ENCODE measurements around the gene PDIK1L. TPM values are rescaled to one million over a fixed set of nuclear protein-coding genes. Genes with fewer than 3 reads are reported as not detected.
A peak's percentile ranks its signal among the peaks of the same experiment; 100 is the strongest.

Gene PDIK1L
- total and polyA plus RNA-seq, 4 experiments from 2014 or later: 5.5 to 25.0 (median 14.4) TPM

GRCh38 chr1:26138974-26139558 lies 27.4 kb downstream of the PDIK1L start:
- Mint-ChIP-seq H3K4me3 (no peak overlapping the region), H3K27ac (peak overlapping the region in 4 of 7 donors; percentile 18 to 72 (median 40)), H3K4me1 (peaks cover 6 to 8% (median 8%) of the 10 kb centered on the region in 4 donors), H3K9me3 (peaks cover 0 to under 1% (median 0%) of the 10 kb centered on the region in 8 donors), H3K36me3 (no peaks in the 10 kb centered on the region), H3K27me3 (no peaks in the 10 kb centered on the region)
- POLR2A ChIA-PET (ENCODE audit: partially characterized antibody): interaction anchor here (1.4 to 2.5 kb wide), 3 partner anchors 12 to 34 kb away, joined by 3 to 21 read pairs (median 8); partner anchors contain the start of gene PDIK1L
- Histone ChIP-seq H3K27ac (ENCODE audit: low read depth, low read length) (no peak overlapping the region), H3K4me1 (ENCODE audit: insufficient read depth, low read length) (peaks cover 10% of the 10 kb centered on the region), H3K9me3 (ENCODE audit: control insufficient read depth in 1 of 2, low read length in 2 of 2) (no peaks in the 10 kb centered on the region), H3K4me3 (ENCODE audit: low read length in 2 of 2) (no peak overlapping the region), H3K27me3 (ENCODE audit: insufficient read depth, low read length) (no peaks in the 10 kb centered on the region), H3K36me3 (ENCODE audit: insufficient read depth, low read length) (no peaks in the 10 kb centered on the region)
- DNase-seq: no peak
- intact Hi-C loops (cut with micrococcal nuclease): no loop called here
- CTCF ChIA-PET (ENCODE audit: partially characterized antibody): interaction anchor here (0.9 to 12.7 kb wide), 3 partner anchors 13 to 84 kb away, joined by 3 to 296 read pairs (median 199); partner anchors contain the start of gene PDIK1L

- ChIA-PET POLR2A (ENCODE audit: partially characterized antibody) (interaction anchor here (0.6 to 4.1 kb wide), 5 partner anchors 15 to 758 kb away, joined by 3 to 48 read pairs (median 3); partner anchors contain the start of genes GPATCH3 and PDIK1L), CTCF (ENCODE audit: partially characterized antibody) (interaction anchor here (1.1 to 12.7 kb wide), 8 partner anchors 16 to 275 kb away, joined by 3 to 296 read pairs (median 4); partner anchors contain the start of genes CEP85, PDIK1L and ZNF593)
- H3K9me3 Mint-ChIP-seq: no peaks in the 10 kb centered on the region
Observed at GRCh38 chr1:26142159-26142558, 30.5 kb downstream of the PDIK1L start.

DNA sequence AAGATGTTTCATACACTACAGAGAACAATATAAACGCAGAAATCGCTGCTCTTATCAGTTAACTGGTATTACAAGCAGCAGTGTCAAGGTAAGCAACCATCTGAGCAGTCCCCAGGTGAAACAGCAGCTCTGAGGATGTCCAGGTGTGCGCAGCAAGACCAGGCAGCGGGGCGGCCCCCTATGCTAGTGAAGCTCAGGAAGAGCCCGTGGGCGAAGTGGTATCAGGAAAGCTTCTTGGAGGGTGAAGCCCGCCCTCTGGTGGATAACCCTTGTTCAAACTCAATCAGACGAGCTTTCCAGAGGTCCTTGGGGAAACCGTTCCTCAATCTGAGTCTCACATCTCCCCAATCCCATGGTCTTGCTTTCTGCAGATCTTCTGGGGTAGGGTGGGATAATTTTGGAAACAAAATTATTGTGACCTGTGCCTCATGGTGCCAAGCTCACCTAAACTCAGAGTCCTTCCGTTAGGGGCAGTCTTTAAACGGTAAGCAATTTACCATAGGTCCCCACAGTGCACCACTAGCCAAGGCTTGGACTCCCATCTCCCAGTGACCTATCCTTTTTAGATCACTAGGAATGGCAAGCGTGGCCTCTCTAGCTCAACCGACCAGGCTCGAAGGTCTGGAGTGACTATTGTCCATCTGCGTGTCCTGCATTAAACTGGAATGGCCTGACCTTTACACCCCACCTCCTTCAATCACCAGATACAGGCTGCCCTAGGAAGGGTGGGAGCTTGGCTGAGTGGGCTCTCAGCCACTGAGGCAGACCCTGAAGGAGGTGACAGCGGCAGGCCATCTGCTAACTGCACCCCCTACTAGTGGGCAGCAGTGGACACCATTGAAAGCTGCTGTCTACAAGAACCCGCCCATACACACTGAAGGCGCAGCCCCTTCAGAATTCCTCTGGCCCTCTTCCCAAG lies 33.7 kb downstream of the PDIK1L start:
- H3K9me3 ChIP-seq (ENCODE audit: control insufficient read depth in 1 of 2, low read length in 2 of 2): no peaks in the 10 kb centered on the region
- H3K36me3 ChIP-seq (ENCODE audit: insufficient read depth, low read length): no peaks in the 10 kb centered on the region
- peak overlapping the region in 2 of 7 donors; percentile 22 to 36 for H3K27ac Mint-ChIP-seq
- H3K4me1 ChIP-seq (ENCODE audit: insufficient read depth, low read length): peaks cover 8% of the 10 kb centered on the region
- no peaks in the 10 kb centered on the region for H3K36me3 Mint-ChIP-seq
- peaks cover 6 to 8% of the 10 kb centered on the region in 2 donors for H3K27me3 Mint-ChIP-seq
- CTCF ChIA-PET (ENCODE audit: partially characterized antibody): interaction anchor here (0.6 to 12.7 kb wide), 31 partner anchors 9 to 313 kb away, joined by 3 to 296 read pairs (median 5); partner anchors contain the start of genes CEP85, PDIK1L and ZNF593
- peak overlapping the region in 2 of 8 donors; percentile 58 to 66 for H3K4me3 Mint-ChIP-seq
- intact Hi-C loops (cut with micrococcal nuclease): loop anchor here (1.0 to 5.0 kb wide), 5 partner anchors 19 to 248 kb away; no protein-coding TSS in a partner anchor
- no peak overlapping the region for H3K4me3 ChIP-seq (ENCODE audit: low read length in 2 of 2)
- H3K4me1 Mint-ChIP-seq: peaks cover 4 to 7% (median 5%) of the 10 kb centered on the region in 4 donors
- POLR2A ChIA-PET (ENCODE audit: partially characterized antibody): interaction anchor here (0.6 to 4.1 kb wide), 11 partner anchors 18 to 131 kb away, joined by 3 to 48 read pairs (median 6); partner anchors contain the start of genes CEP85 and PDIK1L
- no peaks in the 10 kb centered on the region for H3K9me3 Mint-ChIP-seq
- DNase-seq: peak; percentile 70 to 76 (median 72)
- no peak overlapping the region for H3K27ac ChIP-seq (ENCODE audit: low read depth, low read length)
- no peaks in the 10 kb centered on the region for H3K27me3 ChIP-seq (ENCODE audit: insufficient read depth, low read length)

More at GRCh38 chr1:26142159-26142558, 30.5 kb downstream of the PDIK1L start:
- no peak for DNase-seq
- H3K4me1 Mint-ChIP-seq: peaks cover 11 to 15% (median 13%) of the 10 kb centered on the region in 4 donors
- Histone ChIP-seq H3K27ac (ENCODE audit: low read depth, low read length) (no peak overlapping the region), H3K4me3 (ENCODE audit: low read length in 2 of 2) (no peak overlapping the region), H3K36me3 (ENCODE audit: insufficient read depth, low read length) (no peaks in the 10 kb centered on the region), H3K27me3 (ENCODE audit: insufficient read depth, low read length) (no peaks in the 10 kb centered on the region), H3K9me3 (ENCODE audit: control insufficient read depth in 1 of 2, low read length in 2 of 2) (no peaks in the 10 kb centered on the region), H3K4me1 (ENCODE audit: insufficient read depth, low read length) (peaks cover 18% of the 10 kb centered on the region)
- H3K27ac Mint-ChIP-seq: no peak overlapping the region
- intact Hi-C loops (cut with micrococcal nuclease): no loop called here
- no peak overlapping the region for H3K4me3 Mint-ChIP-seq
- H3K36me3 Mint-ChIP-seq: no peaks in the 10 kb centered on the region
- peaks cover 2 to 3% of the 10 kb centered on the region in 2 donors for H3K27me3 Mint-ChIP-seq

DNA sequence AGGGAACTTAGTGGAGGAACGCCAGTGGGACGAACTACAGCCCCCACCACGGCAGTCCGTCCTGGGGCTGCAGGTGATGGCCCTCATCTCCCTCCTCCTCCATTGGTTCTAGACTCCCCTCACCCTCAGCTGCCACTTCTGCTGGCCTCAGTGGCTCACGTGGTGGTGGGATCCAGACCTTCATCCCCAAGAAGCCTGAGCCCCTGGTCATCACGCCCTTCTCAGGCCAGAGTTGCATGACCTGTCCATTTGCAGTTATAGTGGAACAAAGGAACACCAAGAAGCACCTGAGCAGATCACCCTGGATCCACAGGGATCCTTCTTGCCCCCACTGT lies 34.3 kb downstream of the PDIK1L start:
- H3K27me3 ChIP-seq (ENCODE audit: insufficient read depth, low read length): no peaks in the 10 kb centered on the region
- CTCF ChIA-PET (ENCODE audit: partially characterized antibody): interaction anchor here (1.2 to 12.7 kb wide), 20 partner anchors 17 to 272 kb away, joined by 3 to 296 read pairs (median 5); partner anchors contain the start of genes CEP85, PDIK1L and ZNF593
- no peaks in the 10 kb centered on the region for H3K36me3 ChIP-seq (ENCODE audit: insufficient read depth, low read length)
- DNase-seq: no peak
- Mint-ChIP-seq H3K4me3 (no peak overlapping the region), H3K36me3 (no peaks in the 10 kb centered on the region), H3K9me3 (no peaks in the 10 kb centered on the region), H3K4me1 (peaks cover 4 to 7% (median 5%) of the 10 kb centered on the region in 4 donors), H3K27ac (no peak overlapping the region), H3K27me3 (peaks cover 6 to 8% of the 10 kb centered on the region in 2 donors)
- intact Hi-C loops (cut with micrococcal nuclease): loop anchor here (1.0 to 5.0 kb wide), 5 partner anchors 18 to 249 kb away; no protein-coding TSS in a partner anchor
- no peak overlapping the region for H3K27ac ChIP-seq (ENCODE audit: low read depth, low read length)
- POLR2A ChIA-PET (ENCODE audit: partially characterized antibody): interaction anchor here (0.6 to 4.1 kb wide), 6 partner anchors 19 to 130 kb away, joined by 3 to 48 read pairs (median 10); no protein-coding TSS in a partner anchor
- H3K9me3 ChIP-seq (ENCODE audit: control insufficient read depth in 1 of 2, low read length in 2 of 2): no peaks in the 10 kb centered on the region
- peaks cover 8% of the 10 kb centered on the region for H3K4me1 ChIP-seq (ENCODE audit: insufficient read depth, low read length)
- no peak overlapping the region for H3K4me3 ChIP-seq (ENCODE audit: low read length in 2 of 2)

GRCh38 chr1:26148887-26149286 lies 37.3 kb downstream of the PDIK1L start:
- no peak overlapping the region for H3K4me3 ChIP-seq (ENCODE audit: low read length in 2 of 2)
- intact Hi-C loops (cut with micrococcal nuclease): loop anchor here (5.0 kb wide), 1 partner anchor 252 kb away; no protein-coding TSS in a partner anchor
- H3K36me3 Mint-ChIP-seq: no peaks in the 10 kb centered on the region
- ChIA-PET CTCF (ENCODE audit: partially characterized antibody) (no interaction called here), POLR2A (ENCODE audit: partially characterized antibody) (no interaction called here)
- peaks cover 4 to 7% (median 5%) of the 10 kb centered on the region in 4 donors for H3K4me1 Mint-ChIP-seq
- H3K4me1 ChIP-seq (ENCODE audit: insufficient read depth, low read length): peaks cover 8% of the 10 kb centered on the region
- H3K27me3 Mint-ChIP-seq: peaks cover 12 to 13% of the 10 kb centered on the region in 2 donors
- H3K27me3 ChIP-seq (ENCODE audit: insufficient read depth, low read length): no peaks in the 10 kb centered on the region
- H3K27ac ChIP-seq (ENCODE audit: low read depth, low read length): no peak overlapping the region
- H3K27ac Mint-ChIP-seq: no peak overlapping the region
- DNase-seq: no peak
- H3K9me3 ChIP-seq (ENCODE audit: control insufficient read depth in 1 of 2, low read length in 2 of 2): no peaks in the 10 kb centered on the region
- no peaks in the 10 kb centered on the region for H3K36me3 ChIP-seq (ENCODE audit: insufficient read depth, low read length)
- H3K9me3 Mint-ChIP-seq: no peaks in the 10 kb centered on the region
- no peak overlapping the region for H3K4me3 Mint-ChIP-seq

GRCh38 chr1:26153966-26154532 lies 42.4 kb downstream of the PDIK1L start:
- no peak overlapping the region for H3K4me3 ChIP-seq (ENCODE audit: low read length in 2 of 2)
- no peak overlapping the region for H3K27ac ChIP-seq (ENCODE audit: low read depth, low read length)
- DNase-seq: no peak
- Mint-ChIP-seq H3K4me1 (peaks cover 0 to 6% (median under 1%) of the 10 kb centered on the region in 4 donors), H3K9me3 (no peaks in the 10 kb centered on the region), H3K27me3 (peaks cover 22 to 28% of the 10 kb centered on the region in 2 donors), H3K27ac (no peak overlapping the region), H3K4me3 (no peak overlapping the region), H3K36me3 (no peaks in the 10 kb centered on the region)
- H3K4me1 ChIP-seq (ENCODE audit: insufficient read depth, low read length): no peaks in the 10 kb centered on the region
- CTCF ChIA-PET (ENCODE audit: partially characterized antibody): interaction anchor here (0.6 to 2.3 kb wide), 5 partner anchors 9 to 243 kb away, joined by 3 to 6 read pairs (median 4); partner anchors contain the start of genes C1orf232 and ZNF593
- H3K9me3 ChIP-seq (ENCODE audit: control insufficient read depth in 1 of 2, low read length in 2 of 2): no peaks in the 10 kb centered on the region
- no peaks in the 10 kb centered on the region for H3K27me3 ChIP-seq (ENCODE audit: insufficient read depth, low read length)
- POLR2A ChIA-PET (ENCODE audit: partially characterized antibody): no interaction called here
- intact Hi-C loops (cut with micrococcal nuclease): no loop called here
- H3K36me3 ChIP-seq (ENCODE audit: insufficient read depth, low read length): no peaks in the 10 kb centered on the region
